Effector memory CD8-positive, alpha-beta T cell (primary cell): ENCODE data around the gene HOXB8.
A peak's percentile ranks its signal among the peaks of the same experiment; 100 is the strongest.

Experiments used
- ATAC-seq: fragments of 150-1000 bp; cut with Tn5 transposase; replicated peaks from 2 replicates; pipeline ENCODE4 v1.10.0; 2021; ENCODE audit warnings: mild to moderate bottlenecking, moderate library complexity
- DNase-seq, 3 experiments: peaks; one replicate each; pipeline ENCODE4 v3.0.0; 2021
- H3K27ac Mint-ChIP-seq, 2 donors: one replicate each; pipeline ENCODE4 v1.8.0; 2022; ENCODE audit warnings: mild to moderate bottlenecking in 2 of 2, mixed read lengths in 2 of 2, moderate library complexity in 2 of 2
- H3K27me3 Mint-ChIP-seq, 2 donors: one replicate each; pipeline ENCODE4 v1.8.0; 2022; ENCODE audit warnings: mixed read lengths in 2 of 2
- H3K36me3 Mint-ChIP-seq: one replicate; pipeline ENCODE4 v1.8.0; 2022; ENCODE audit warnings: mild to moderate bottlenecking, moderate library complexity, mixed read lengths; ENCODE audit not compliant: insufficient read depth
- H3K4me1 Mint-ChIP-seq, 2 donors: one replicate each; pipeline ENCODE4 v1.8.0; 2022; ENCODE audit warnings: low read depth in 2 of 2, mixed read lengths in 2 of 2
- H3K4me3 Mint-ChIP-seq, 2 donors: one replicate each; pipeline ENCODE4 v1.8.0; 2022; ENCODE audit warnings: mild to moderate bottlenecking in 2 of 2, mixed read lengths in 2 of 2, moderate library complexity in 2 of 2
- H3K9me3 Mint-ChIP-seq, 2 donors: one replicate each; pipeline ENCODE4 v1.8.0; 2022; ENCODE audit warnings: mixed read lengths in 2 of 2

HOXB8 gene

DNA sequence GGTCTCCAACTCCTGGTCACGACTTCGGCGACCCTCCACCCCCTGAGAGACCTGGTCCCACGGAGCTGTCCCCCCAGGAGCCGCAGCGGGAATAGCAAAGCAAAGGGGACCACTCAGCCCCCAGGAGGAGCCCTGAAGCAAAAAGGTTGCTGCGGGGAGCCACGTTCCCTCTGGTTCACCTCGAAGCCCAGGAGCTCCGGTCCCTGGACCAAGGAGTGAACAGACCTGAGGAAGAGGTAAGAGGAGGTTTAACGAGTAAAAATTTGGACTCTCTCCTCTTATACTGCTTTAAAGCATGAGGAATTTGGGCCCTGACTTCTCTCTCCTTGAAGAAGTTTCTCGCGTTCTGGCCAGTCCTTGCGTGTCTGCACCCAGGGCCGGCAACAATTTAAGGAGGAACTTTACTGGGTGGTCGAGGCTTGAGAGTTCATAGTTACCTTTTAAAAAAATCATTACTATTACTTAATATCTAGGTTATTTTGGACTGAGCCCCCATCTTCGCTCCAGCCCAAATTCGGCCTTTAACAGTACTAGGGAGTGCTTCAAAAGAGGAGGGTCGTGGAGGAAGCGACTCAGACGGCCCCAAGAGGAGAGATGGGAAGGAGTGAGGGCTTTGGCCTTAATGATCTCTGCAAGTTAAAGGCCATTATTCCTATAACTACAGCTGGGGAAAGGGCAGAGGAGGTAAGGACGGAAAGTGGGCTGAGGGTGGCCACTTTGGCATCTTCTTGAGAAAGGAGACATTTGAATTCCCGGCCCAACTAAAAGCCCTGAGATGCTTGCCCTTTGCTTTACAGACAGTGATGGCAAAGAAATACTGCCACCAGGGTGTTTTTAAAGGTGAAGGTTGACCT lies 28.0 kb upstream of the HOXB8 start:
- peaks cover 21 to 27% of the 10 kb centered on the region in 2 donors for H3K4me1 Mint-ChIP-seq
- peaks cover 50 to 99% of the 10 kb centered on the region in 2 donors for H3K27me3 Mint-ChIP-seq
- H3K27ac Mint-ChIP-seq: peak overlapping the region in 1 of 2 donors; percentile 17
- no peak for ATAC-seq
- peaks cover 14% of the 10 kb centered on the region for H3K36me3 Mint-ChIP-seq
- H3K4me3 Mint-ChIP-seq: peak overlapping the region in 1 of 2 donors; percentile 5
- H3K9me3 Mint-ChIP-seq: no peaks in the 10 kb centered on the region
- DNase-seq: no peak

DNA sequence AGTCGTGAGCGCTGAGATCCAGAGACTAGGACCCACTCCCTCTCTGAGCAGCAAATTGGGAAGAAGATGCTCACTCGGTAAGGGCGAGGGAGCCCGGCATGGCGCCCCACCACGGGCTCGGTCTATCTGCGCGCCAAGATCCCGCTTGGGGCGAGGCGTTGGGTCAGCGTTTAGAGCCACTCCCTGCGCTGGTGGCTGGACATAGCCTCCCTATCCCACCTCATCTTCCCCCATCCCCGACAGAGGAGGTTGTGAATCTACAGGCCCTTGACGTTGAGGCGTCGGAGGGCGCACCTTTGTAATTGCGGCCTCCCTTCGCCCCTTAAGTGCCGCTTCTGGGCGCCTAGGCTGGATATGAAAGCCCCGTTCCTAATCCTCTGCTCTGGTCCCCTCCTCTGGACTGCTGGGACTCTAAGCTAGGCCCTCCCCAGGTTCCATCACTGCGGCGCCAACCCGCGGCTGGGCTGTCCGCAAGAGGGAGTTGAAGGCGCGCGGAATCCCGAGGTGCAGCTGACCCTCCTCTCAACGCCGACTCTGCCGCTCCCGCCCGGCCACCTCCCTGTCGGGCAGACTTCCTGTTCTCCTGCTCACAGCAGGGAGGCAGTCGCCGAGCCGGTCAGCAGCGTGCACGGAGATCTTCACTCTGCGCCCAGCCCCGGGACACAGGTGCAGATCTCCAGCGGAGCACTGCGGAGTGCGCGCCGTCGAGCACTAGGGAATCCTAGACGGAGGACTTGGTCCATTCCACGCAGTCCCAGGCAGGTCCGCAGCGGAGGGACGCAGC lies 27.2 kb upstream of the HOXB8 start:
- DNase-seq: no peak
- Mint-ChIP-seq H3K9me3 (no peaks in the 10 kb centered on the region), H3K36me3 (peaks cover 14% of the 10 kb centered on the region), H3K4me1 (peaks cover 21% of the 10 kb centered on the region in 2 donors), H3K27ac (no peak overlapping the region), H3K4me3 (peak overlapping the region in 1 of 2 donors; percentile 5), H3K27me3 (peaks cover 57 to 99% of the 10 kb centered on the region in 2 donors)
- ATAC-seq: no peak

DNA sequence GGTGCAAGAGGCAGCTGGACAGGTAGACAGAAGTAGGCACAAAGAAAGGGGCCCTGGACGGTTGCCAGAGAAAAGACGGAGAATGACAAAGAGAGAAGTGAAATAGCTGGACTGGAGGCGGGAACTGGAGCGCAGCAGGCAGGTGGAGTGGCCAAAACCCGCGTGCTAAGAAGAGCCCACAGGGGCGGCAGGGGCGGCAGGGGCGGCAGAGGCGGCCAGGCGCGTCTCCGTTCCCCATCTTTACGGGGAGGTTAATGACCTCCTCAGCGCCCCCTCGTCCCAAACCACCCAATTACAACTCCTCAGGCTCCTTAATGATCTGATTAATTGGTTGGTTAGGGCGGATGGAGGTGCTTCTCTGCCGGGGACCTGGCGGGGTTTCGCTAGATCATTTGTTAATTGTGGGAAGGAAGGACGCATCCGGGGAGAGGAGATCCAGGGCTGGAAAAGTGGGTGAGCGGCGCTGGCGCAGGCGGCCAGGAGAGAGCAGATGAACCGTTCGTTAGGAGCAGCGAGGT lies 26.5 kb upstream of the HOXB8 start:
- Mint-ChIP-seq H3K4me1 (peaks cover 20 to 23% of the 10 kb centered on the region in 2 donors), H3K36me3 (peaks cover 11% of the 10 kb centered on the region), H3K4me3 (peak overlapping the region; percentile 1 to 55), H3K27me3 (peaks cover 64 to 100% of the 10 kb centered on the region in 2 donors), H3K27ac (no peak overlapping the region), H3K9me3 (no peaks in the 10 kb centered on the region)
- ATAC-seq: no peak
- no peak for DNase-seq

DNA sequence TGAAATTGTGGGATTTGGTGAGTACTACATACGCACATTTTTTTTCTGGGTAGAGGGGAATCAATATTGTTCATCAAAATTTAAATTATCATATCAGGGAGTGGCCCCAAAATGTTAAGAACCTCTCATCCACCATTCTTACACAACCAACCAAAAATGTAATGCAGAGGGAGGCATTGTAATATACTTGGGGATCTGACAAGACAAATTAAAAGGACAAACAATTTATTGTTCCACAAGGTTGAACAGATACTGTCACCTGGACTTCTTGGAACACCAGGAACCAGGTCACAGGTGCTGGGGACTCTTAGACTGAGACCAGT lies 25.7 kb upstream of the HOXB8 start:
- ATAC-seq (no peak), DNase-seq (no peak)
- H3K4me1 Mint-ChIP-seq: peaks cover 18% of the 10 kb centered on the region in 2 donors
- no peak overlapping the region for H3K4me3 Mint-ChIP-seq
- H3K27ac Mint-ChIP-seq: no peak overlapping the region
- H3K36me3 Mint-ChIP-seq: peaks cover 6% of the 10 kb centered on the region
- H3K27me3 Mint-ChIP-seq: peaks cover 66 to 100% of the 10 kb centered on the region in 2 donors
- no peaks in the 10 kb centered on the region for H3K9me3 Mint-ChIP-seq

DNA sequence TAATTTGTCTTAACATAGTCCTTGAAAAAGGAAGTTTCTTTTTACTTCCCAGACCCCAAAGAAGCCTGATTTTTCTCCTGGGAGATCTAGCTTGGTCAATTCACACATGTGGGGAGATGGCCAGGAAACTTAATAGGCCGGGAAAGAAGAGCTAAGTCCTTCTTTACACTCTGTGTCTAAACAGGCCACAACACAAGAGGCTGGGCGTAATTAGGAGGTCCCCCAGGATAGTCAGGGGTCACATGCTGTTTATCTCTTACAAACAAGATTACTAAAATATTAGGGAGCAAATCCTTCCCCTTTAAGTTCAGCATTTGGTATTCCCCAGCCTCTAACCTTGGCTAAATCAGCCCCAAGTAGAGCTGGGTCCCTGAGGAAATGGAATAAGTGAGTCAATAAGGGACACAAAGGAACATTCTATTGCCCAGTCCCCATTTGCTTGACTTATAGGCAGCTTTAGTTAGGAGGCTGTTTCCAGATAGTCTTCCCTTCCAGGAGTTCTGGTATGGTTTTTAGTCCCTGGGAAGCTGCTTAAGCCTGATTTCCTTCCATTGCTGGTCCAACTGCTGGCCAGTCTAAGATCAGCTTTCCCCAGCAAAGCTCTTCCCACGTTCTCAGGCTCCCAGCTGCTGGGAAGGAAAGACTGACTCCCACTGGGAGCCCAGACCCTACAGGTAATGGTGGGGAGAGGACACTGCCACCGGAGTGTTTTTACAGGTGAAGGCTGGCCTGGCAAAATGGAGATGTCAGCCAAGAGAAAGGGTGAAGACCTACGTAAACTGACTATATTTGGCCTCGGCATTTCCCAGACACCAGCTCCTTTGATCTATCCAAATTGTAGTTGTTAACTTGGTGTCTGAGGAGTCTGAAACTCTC lies 25.1 kb upstream of the HOXB8 start:
- H3K9me3 Mint-ChIP-seq: no peaks in the 10 kb centered on the region
- ATAC-seq (no peak), DNase-seq (no peak)
- peaks cover 6% of the 10 kb centered on the region for H3K36me3 Mint-ChIP-seq
- no peak overlapping the region for H3K27ac Mint-ChIP-seq
- H3K4me1 Mint-ChIP-seq: peaks cover 15 to 17% of the 10 kb centered on the region in 2 donors
- no peak overlapping the region for H3K4me3 Mint-ChIP-seq
- H3K27me3 Mint-ChIP-seq: peaks cover 66 to 100% of the 10 kb centered on the region in 2 donors

DNA sequence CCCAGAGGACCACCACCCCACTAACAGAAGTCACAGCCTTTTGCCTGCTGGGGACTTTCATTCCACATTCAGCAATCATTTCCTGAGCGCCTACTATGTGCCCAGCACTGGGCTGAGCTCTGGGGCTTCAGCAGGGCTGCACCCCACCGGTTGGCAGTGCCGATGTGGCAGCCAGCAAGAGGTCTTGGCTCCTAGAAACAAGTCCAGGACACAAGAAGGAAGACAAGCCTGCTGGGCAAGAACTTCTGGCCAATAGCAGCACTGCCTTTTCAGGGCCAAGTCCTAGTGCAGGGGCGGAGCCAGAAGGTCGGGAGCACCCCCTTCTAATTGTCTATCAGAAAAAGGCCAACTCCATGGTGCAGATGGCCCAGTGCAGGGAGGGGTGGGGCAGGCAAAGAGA lies 24.0 kb upstream of the HOXB8 start:
- ATAC-seq: no peak
- Mint-ChIP-seq H3K36me3 (peaks cover 9% of the 10 kb centered on the region), H3K9me3 (no peaks in the 10 kb centered on the region), H3K27ac (no peak overlapping the region), H3K4me1 (peaks cover 11 to 17% of the 10 kb centered on the region in 2 donors), H3K27me3 (peaks cover 69 to 100% of the 10 kb centered on the region in 2 donors), H3K4me3 (no peak overlapping the region)
- no peak for DNase-seq

DNA sequence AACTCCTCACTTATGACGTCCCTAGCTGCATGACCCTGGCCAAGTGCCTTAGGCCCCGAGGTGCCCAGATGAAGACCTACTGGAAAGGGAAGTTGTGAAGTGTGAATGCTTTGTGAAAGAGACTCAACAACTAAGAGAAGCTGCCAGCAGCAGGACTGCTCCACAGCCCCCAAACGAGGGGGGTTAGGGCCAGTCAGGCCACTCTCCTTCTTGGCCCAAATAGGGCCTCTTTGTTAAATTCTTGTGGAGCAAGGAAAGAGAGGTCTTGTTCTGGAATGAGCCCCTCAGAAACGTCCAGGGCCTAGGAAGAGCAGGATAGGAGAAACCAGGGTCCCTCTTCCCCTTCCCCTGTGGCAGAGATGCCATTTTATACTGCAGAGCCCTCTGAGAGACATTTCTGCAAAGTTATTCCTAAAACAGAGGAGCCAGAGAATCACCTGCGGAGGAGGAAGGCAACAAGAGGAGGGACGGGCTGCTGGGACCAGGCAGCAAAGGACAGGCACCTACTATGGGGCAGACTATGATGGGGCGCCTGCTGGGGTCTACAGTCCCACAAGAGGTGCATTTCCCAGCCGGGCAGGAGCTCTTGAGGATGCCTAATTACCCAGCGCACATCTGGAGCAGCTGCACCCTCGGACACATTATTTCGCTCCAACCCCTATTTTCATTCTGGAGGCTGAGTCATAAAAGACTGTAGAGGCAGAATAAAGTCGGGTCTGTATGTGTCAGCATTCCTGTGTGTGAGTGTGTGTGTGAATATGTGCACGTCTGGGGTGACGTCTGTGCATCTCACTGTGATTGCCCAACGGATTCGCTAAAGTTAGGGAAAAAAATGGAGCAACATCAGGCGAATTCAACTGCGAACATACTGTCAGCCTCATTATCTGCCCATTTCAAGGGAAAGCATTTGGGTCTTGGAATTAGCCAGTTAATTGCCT lies 22.5 kb upstream of the HOXB8 start:
- H3K36me3 Mint-ChIP-seq: peaks cover 11% of the 10 kb centered on the region
- H3K4me3 Mint-ChIP-seq: peak overlapping the region in 1 of 2 donors; percentile 62
- ATAC-seq: no peak
- no peak for DNase-seq
- H3K27me3 Mint-ChIP-seq: peaks cover 67 to 100% of the 10 kb centered on the region in 2 donors
- H3K4me1 Mint-ChIP-seq: peaks cover 11 to 15% of the 10 kb centered on the region in 2 donors
- no peak overlapping the region for H3K27ac Mint-ChIP-seq
- no peaks in the 10 kb centered on the region for H3K9me3 Mint-ChIP-seq

DNA sequence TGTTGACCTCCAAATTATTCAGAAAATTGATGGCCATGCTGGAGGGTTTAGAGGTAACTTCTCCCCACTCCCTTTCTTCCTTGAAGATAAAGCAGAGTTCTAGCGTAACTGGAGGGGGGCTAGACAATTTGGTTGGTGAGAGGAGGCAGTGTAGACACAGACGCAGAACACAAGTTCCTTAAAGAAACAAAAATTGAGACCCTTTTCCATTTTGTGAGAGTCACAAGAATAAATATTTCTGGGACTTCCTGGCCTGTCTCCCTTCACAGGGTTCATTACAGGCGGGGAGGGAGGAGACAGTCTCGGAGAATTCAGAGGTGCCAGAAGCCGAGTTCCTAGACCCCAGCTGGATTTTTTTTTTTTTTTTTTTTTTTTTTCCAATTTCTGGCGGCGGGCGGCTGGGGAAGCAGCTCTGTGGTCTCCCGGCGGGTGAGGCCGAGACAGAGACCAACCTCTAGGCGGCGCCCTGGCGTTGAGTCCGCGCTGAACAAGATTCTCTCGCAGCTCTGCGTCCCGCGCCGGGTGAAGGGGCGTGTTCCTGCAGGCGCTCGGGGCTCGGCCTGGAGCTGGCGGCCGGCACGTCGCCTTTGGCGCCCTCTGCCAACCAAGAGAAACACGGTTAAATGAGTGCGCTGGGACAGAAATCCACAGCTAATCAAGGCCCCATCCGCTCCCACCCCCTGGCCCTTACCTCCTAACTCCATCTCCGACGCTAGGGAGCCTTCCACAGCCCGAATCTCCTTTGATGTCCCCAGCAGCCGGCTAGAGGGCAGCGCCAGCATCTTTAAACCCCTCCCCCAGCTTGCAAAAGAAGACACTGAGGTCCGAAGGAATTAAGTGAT lies 21.3 kb upstream of the HOXB8 start:
- Mint-ChIP-seq H3K27ac (no peak overlapping the region), H3K4me3 (peak overlapping the region in 1 of 2 donors; percentile 62), H3K4me1 (peaks cover 7 to 8% of the 10 kb centered on the region in 2 donors), H3K27me3 (peaks cover 61 to 100% of the 10 kb centered on the region in 2 donors), H3K9me3 (no peaks in the 10 kb centered on the region), H3K36me3 (peaks cover 11% of the 10 kb centered on the region)
- ATAC-seq (peak; percentile 91), DNase-seq (peak; percentile 59 to 61 (median 60))

DNA sequence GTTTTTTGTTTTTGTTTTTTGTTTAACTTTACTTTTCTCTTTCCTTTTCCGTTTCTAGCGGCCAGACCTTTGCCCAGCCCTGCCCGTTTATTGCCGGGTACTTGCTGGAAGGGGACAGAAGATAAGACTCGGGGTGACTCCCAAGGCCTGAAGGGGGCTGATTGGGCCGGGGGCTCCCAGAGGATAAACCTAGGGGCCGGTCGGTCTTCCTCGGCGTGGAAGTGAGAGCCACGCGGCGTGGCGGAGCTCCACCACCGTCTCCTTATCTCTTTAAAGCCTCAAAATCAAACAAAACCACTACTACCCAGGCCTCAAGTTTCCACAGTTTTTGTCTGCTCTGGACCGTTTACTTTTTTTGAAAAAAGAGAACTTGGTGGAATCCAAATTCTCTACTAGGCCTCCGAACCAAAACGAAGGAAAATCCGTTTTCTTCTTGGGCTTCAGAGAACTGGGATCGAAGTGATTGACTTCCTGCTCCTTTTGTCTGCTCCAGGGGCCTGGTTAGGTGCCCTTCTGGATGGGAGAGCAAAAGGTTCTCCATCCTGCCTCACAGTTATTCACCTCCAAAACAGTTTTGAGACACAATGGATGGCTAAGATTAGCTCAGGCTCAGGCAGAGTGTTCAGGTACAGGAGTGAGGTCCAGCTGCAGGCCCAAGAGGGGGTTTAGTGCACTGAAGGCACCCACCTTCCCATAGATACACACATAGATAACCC lies 19.6 kb upstream of the HOXB8 start:
- no peak for ATAC-seq
- H3K4me1 Mint-ChIP-seq: peaks cover 5 to 6% of the 10 kb centered on the region in 2 donors
- H3K27me3 Mint-ChIP-seq: peaks cover 68 to 100% of the 10 kb centered on the region in 2 donors
- no peak overlapping the region for H3K27ac Mint-ChIP-seq
- peak overlapping the region in 1 of 2 donors; percentile 53 for H3K4me3 Mint-ChIP-seq
- H3K36me3 Mint-ChIP-seq: peaks cover 8% of the 10 kb centered on the region
- H3K9me3 Mint-ChIP-seq: no peaks in the 10 kb centered on the region
- DNase-seq: no peak

DNA sequence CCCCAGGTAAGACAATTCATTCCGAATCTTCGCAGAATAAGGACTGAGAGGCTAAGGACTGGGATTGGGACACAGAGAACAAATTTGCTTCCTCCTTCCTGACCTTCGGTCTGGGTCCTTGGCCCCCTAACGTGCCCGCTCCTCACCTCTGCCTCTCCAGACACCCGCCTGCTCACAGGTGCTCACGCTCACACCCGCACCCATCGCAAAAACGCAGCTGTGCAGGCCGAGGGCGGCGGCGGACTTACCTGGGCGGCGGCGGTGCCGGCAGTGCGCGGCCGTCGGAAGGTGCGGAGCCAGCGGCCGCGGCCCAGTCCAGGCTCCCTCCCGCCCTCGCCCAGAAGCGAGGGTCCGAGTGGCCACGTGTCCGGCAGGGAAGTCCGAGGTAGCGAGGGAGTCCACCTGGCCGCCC lies 18.2 kb upstream of the HOXB8 start:
- Mint-ChIP-seq H3K4me3 (peak overlapping the region in 1 of 2 donors; percentile 37), H3K36me3 (peaks cover 8% of the 10 kb centered on the region), H3K27ac (no peak overlapping the region), H3K4me1 (peaks cover 5 to 6% of the 10 kb centered on the region in 2 donors), H3K27me3 (peaks cover 78 to 100% of the 10 kb centered on the region in 2 donors), H3K9me3 (no peaks in the 10 kb centered on the region)
- no peak for DNase-seq
- no peak for ATAC-seq
